ENCODE data around the gene GRIK4. TPM values are rescaled to one million over a fixed set of nuclear protein-coding genes. Genes with fewer than 3 reads are reported as not detected.

Gene GRIK4
- total RNA-seq, 1 experiment from 2014 or later, result 3.3 TPM

DNA sequence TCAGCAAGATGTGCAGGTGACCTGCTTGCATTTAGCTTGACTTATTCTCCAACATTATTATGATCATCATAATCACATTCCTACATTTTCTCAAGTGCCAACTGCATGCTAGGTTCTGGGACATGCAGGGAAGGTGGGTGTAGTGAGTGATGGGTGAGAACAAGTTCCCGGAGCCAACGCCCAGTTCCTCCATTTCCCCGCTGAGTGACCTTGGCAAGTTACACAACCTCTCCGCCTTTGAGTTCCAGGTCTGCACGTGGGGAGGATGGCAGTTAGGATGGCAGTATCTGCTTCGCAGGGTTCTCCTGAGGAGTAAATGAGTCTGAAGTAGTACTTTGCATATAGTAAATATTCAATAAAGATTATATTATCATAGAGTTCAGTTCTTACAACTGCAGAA, 140.3 kb downstream of the GRIK4 start:
- Mint-ChIP-seq H3K4me3 (no peak overlapping the region), H3K9me3 (peaks cover 4% of the 10 kb centered on the region; the same call in 1 of the 2 replicates), H3K27ac (no peak overlapping the region), H3K36me3 (no peaks in the 10 kb centered on the region), H3K27me3 (ENCODE audit: low read depth) (peaks cover 62% of the 10 kb centered on the region), H3K4me1 (peaks cover 6% of the 10 kb centered on the region; the same call in 1 of the 2 replicates)
- CTCF ChIA-PET, result interaction anchor here (3.2 kb wide), 1 partner anchor 8 kb away, joined by 19 read pairs; no protein-coding TSS in a partner anchor
- POLR2A ChIA-PET, result no interaction called here
- DNase-seq (ENCODE audit: low spot score), result no peak
- TF ChIP-seq NFATC4 (CRISPR knock-in tag; IDR thresholded peaks at IDR 0.05) (no peak), ZNF232 (CRISPR knock-in tag; IDR thresholded peaks at IDR 0.05) (no peak), ELF4 (CRISPR knock-in tag; IDR thresholded peaks at IDR 0.05; ENCODE audit: low read depth) (no peak), GRHL2 (CRISPR knock-in tag; IDR thresholded peaks at IDR 0.05; ENCODE audit: insufficient replicate concordance, severe bottlenecking) (no peak), OVOL2 (CRISPR knock-in tag; IDR thresholded peaks at IDR 0.05; ENCODE audit: borderline replicate concordance) (no peak), FOXK1 (CRISPR knock-in tag; IDR thresholded peaks at IDR 0.05) (no peak), SOX15 (CRISPR knock-in tag; IDR thresholded peaks at IDR 0.05) (no peak), KAT7 (CRISPR knock-in tag; IDR thresholded peaks at IDR 0.05; ENCODE audit: borderline replicate concordance) (no peak), ZNF416 (CRISPR knock-in tag; IDR thresholded peaks at IDR 0.05) (no peak), ZBTB43 (CRISPR knock-in tag; IDR thresholded peaks at IDR 0.05) (no peak), NFE2L1 (CRISPR knock-in tag; IDR thresholded peaks at IDR 0.05) (no peak), GTF2I (CRISPR knock-in tag; conservative IDR thresholded peaks at IDR 0.05) (no peak), MYBL2 (CRISPR knock-in tag; IDR thresholded peaks at IDR 0.05) (no peak), HMGA2 (CRISPR knock-in tag; IDR thresholded peaks at IDR 0.05) (no peak), ATF3 (CRISPR knock-in tag; conservative IDR thresholded peaks at IDR 0.05) (no peak), GABPB1 (CRISPR knock-in tag; IDR thresholded peaks at IDR 0.05) (no peak)
- TF ChIP-seq, protein P1, sequence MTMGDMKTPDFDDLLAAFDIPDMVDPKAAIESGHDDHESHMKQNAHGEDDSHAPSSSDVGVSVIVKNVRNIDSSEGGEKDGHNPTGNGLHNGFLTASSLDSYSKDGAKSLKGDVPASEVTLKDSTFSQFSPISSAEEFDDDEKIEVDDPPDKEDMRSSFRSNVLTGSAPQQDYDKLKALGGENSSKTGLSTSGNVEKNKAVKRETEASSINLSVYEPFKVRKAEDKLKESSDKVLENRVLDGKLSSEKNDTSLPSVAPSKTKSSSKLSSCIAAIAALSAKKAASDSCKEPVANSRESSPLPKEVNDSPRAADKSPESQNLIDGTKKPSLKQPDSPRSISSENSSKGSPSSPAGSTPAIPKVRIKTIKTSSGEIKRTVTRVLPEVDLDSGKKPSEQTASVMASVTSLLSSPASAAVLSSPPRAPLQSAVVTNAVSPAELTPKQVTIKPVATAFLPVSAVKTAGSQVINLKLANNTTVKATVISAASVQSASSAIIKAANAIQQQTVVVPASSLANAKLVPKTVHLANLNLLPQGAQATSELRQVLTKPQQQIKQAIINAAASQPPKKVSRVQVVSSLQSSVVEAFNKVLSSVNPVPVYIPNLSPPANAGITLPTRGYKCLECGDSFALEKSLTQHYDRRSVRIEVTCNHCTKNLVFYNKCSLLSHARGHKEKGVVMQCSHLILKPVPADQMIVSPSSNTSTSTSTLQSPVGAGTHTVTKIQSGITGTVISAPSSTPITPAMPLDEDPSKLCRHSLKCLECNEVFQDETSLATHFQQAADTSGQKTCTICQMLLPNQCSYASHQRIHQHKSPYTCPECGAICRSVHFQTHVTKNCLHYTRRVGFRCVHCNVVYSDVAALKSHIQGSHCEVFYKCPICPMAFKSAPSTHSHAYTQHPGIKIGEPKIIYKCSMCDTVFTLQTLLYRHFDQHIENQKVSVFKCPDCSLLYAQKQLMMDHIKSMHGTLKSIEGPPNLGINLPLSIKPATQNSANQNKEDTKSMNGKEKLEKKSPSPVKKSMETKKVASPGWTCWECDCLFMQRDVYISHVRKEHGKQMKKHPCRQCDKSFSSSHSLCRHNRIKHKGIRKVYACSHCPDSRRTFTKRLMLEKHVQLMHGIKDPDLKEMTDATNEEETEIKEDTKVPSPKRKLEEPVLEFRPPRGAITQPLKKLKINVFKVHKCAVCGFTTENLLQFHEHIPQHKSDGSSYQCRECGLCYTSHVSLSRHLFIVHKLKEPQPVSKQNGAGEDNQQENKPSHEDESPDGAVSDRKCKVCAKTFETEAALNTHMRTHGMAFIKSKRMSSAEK (CRISPR knock-in tag; IDR thresholded peaks at IDR 0.05; ENCODE audit: borderline replicate concordance), result no peak
- TF ChIP-seq, protein P2, sequence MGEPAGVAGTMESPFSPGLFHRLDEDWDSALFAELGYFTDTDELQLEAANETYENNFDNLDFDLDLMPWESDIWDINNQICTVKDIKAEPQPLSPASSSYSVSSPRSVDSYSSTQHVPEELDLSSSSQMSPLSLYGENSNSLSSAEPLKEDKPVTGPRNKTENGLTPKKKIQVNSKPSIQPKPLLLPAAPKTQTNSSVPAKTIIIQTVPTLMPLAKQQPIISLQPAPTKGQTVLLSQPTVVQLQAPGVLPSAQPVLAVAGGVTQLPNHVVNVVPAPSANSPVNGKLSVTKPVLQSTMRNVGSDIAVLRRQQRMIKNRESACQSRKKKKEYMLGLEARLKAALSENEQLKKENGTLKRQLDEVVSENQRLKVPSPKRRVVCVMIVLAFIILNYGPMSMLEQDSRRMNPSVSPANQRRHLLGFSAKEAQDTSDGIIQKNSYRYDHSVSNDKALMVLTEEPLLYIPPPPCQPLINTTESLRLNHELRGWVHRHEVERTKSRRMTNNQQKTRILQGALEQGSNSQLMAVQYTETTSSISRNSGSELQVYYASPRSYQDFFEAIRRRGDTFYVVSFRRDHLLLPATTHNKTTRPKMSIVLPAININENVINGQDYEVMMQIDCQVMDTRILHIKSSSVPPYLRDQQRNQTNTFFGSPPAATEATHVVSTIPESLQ (CRISPR knock-in tag; IDR thresholded peaks at IDR 0.05), result no peak
- TF ChIP-seq, protein P3, sequence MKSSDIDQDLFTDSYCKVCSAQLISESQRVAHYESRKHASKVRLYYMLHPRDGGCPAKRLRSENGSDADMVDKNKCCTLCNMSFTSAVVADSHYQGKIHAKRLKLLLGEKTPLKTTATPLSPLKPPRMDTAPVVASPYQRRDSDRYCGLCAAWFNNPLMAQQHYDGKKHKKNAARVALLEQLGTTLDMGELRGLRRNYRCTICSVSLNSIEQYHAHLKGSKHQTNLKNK (CRISPR knock-in tag; IDR thresholded peaks at IDR 0.05), result no peak
- TF ChIP-seq, protein P4, sequence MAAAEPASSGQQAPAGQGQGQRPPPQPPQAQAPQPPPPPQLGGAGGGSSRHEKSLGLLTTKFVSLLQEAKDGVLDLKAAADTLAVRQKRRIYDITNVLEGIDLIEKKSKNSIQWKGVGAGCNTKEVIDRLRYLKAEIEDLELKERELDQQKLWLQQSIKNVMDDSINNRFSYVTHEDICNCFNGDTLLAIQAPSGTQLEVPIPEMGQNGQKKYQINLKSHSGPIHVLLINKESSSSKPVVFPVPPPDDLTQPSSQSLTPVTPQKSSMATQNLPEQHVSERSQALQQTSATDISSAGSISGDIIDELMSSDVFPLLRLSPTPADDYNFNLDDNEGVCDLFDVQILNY (CRISPR knock-in tag; IDR thresholded peaks at IDR 0.05), result no peak
- ATAC-seq, result no peak

Data from WTC11 (cell line).